Panc1 (cell line): ENCODE results near the gene BMP2K. TPM values are rescaled to one million over a fixed set of nuclear protein-coding genes. Genes with fewer than 3 reads are reported as not detected.

ENCODE experiments used
- ATAC-seq: fragments of 200-7000 bp; cut with Tn5 transposase; 2 replicates; pipeline ENCODE4 v1.9.1; 2020; ENCODE audit warnings: mild to moderate bottlenecking, moderate library complexity
- BruUV-seq: library from RNA; stranded (reverse); fragments of 400-500 nt; replicated peaks from 2 replicates; lab custom pipeline; 2021; lab: Mats Ljungman, UMichigan
- CTCF ChIA-PET: fragments of 300-600 bp; sonication (Branson Sonifier 250); formaldehyde crosslinking; loops from one replicate; lab custom pipeline; 2022; ENCODE audit warnings: antibody characterized with exemption; lab: Charles Lee
- POLR2A ChIA-PET: fragments of 300-600 bp; sonication (Branson Sonifier 250); formaldehyde crosslinking; loops from one replicate; lab custom pipeline; 2022; ENCODE audit warnings: antibody characterized with exemption; lab: Charles Lee
- DNase-seq: peaks from one replicate; pipeline ENCODE4 v3.0.0-alpha.2; 2010; ENCODE audit warnings: low read depth, low spot score
- H3K27ac ChIP-seq: 2 replicates; pipeline ENCODE4 v1.5.1; 2011; ENCODE audit warnings: mild to moderate bottlenecking, low read length, inconsistent platforms
- H3K27me3 ChIP-seq: fragments of 200-500 bp; sonication (Bioruptor generic); 2 replicates; pipeline ENCODE4 v1.6.0; 2014; ENCODE audit warnings: low read length, inconsistent platforms; ENCODE audit not compliant: control insufficient read depth, insufficient read depth
- H3K36me3 ChIP-seq: fragments of 200-500 bp; sonication (Bioruptor generic); 2 replicates; pipeline ENCODE4 v1.5.1; 2014; ENCODE audit warnings: inconsistent platforms, mild to moderate bottlenecking, low read length, moderate library complexity; ENCODE audit not compliant: control insufficient read depth, insufficient read depth
- H3K4me1 ChIP-seq: 2 replicates; pipeline ENCODE4 v1.5.1; 2011; ENCODE audit warnings: inconsistent platforms, mild to moderate bottlenecking, low read length, moderate library complexity; ENCODE audit not compliant: control insufficient read depth, insufficient read depth
- H3K4me3 ChIP-seq, 2 experiments: 2 replicates each; pipeline ENCODE4 v1.5.1; 2011 to 2012; ENCODE audit warnings: low read depth in 2 of 2, low read length in 2 of 2, mild to moderate bottlenecking in 2 of 2, inconsistent platforms in 1 of 2, moderate library complexity in 1 of 2
- H3K9me3 ChIP-seq: fragments of 200-500 bp; sonication (Bioruptor generic); 2 replicates; pipeline ENCODE4 v1.5.1; 2014; ENCODE audit warnings: low read depth, mild to moderate bottlenecking, inconsistent platforms, low read length, moderate library complexity; ENCODE audit not compliant: control insufficient read depth, insufficient read depth
- CTCF ChIP-seq: fragments of 450-650 bp; IDR thresholded peaks from 2 replicates; pipeline ENCODE4 v1.5.1; 2017; ENCODE audit warnings: mild to moderate bottlenecking
- POLR2AphosphoS5 ChIP-seq: IDR thresholded peaks from 2 replicates; pipeline ENCODE4 v1.6.1; 2012; ENCODE audit warnings: mild to moderate bottlenecking, low read depth, low read length, moderate library complexity
- REST ChIP-seq, 2 experiments: IDR thresholded peaks; 2 replicates each; pipeline ENCODE4 v1.6.1; 2011 to 2012; ENCODE audit warnings: low read depth in 2 of 2, control low read depth in 1 of 2, low read length in 1 of 2, mild to moderate bottlenecking in 1 of 2, moderate library complexity in 1 of 2; ENCODE audit not compliant: insufficient read depth in 1 of 2
- SIN3A ChIP-seq: IDR thresholded peaks from 2 replicates; pipeline ENCODE4 v1.6.1; 2012; ENCODE audit warnings: low read depth, mild to moderate bottlenecking, low read length, moderate library complexity, borderline replicate concordance; ENCODE audit not compliant: insufficient read depth
- TCF7L2 ChIP-seq: IDR thresholded peaks from 2 replicates; pipeline ENCODE4 v1.6.1; 2011; ENCODE audit warnings: mild to moderate bottlenecking, low read depth, low read length, inconsistent platforms
- in situ Hi-C: cut with HindIII; loops from 2 replicates; pipeline ENCODE4 v1.10.0; 2016; ENCODE audit warnings: low sequenced_read_pairs, low pct_unique_long_range_greater_than_20kb
- intact Hi-C: fragments of 100-400 bp; cut with micrococcal nuclease; formaldehyde crosslinking; loops from one replicate; pipeline ENCODE4 v1.10.0; 2022; ENCODE audit not compliant: unreplicated experiment
- total RNA-seq: library from RNA; stranded (reverse); gene quantifications from one replicate; pipeline ENCODE4 v1.2.1, GENCODE V29; 2021; ENCODE audit not compliant: unreplicated experiment

The BMP2K gene
- total RNA-seq, 1 experiment from 2014 or later = 23.3 TPM

- ATAC-seq = no peak
- TF ChIP-seq REST (IDR thresholded peaks at IDR 0.05; ENCODE audit: insufficient read depth in 1 of 2, low read depth in 2 of 2, low read length in 1 of 2) = no peak
- TF ChIP-seq CTCF = no peak
- TF ChIP-seq SIN3A = no peak
- no peak for TF ChIP-seq TCF7L2
- no peak for TF ChIP-seq POLR2AphosphoS5
- DNase-seq = no peak
- H3K4me1 ChIP-seq = no peaks in the 10 kb centered on the region; the same call in 1 of the 2 replicates
- H3K27ac ChIP-seq = peak overlapping the region; percentile 71
- H3K27me3 ChIP-seq = no peaks in the 10 kb centered on the region
- in situ Hi-C loops (no loop called here), intact Hi-C loops (no loop called here)
- H3K36me3 ChIP-seq = no peaks in the 10 kb centered on the region
- TSS peak; percentile 80 for BruUV-seq
- H3K9me3 ChIP-seq = no peaks in the 10 kb centered on the region
- peak overlapping the region; percentile 67 to 71 for H3K4me3 ChIP-seq
- ChIA-PET CTCF (no interaction called here), POLR2A (interaction anchor here (0.6 kb wide), 1 partner anchor 1384 kb away, joined by 4 read pairs; no protein-coding TSS in a partner anchor)
These were observed 162.3 kb downstream of the BMP2K start for GRCh38 chr4:78938474-78938867.

GRCh38 chr4:78938868-78939666 lies 162.9 kb downstream of the BMP2K start, which contains the start of gene PAQR3:
Gene PAQR3, minus strand, starts transcription at chr4:78939438. Its CDS starts 214 bp downstream, at chr4:78939224.
- Histone ChIP-seq H3K4me1 (no peaks in the 10 kb centered on the region; the same call in 1 of the 2 replicates), H3K36me3 (no peaks in the 10 kb centered on the region), H3K4me3 (peak within 1 kb of the TSS; percentile 67 to 71), H3K27me3 (no peaks in the 10 kb centered on the region), H3K9me3 (no peaks in the 10 kb centered on the region), H3K27ac (peak within 1 kb of the TSS; percentile 83)
- ChIA-PET POLR2A (interaction anchor here (0.6 kb wide), 2 partner anchors 892 to 1384 kb away, joined by 4 to 10 read pairs; no protein-coding TSS in a partner anchor), CTCF (no interaction called here)
- intact Hi-C loops = no loop called here
- in situ Hi-C loops = no loop called here
- DNase-seq (no peak), ATAC-seq (peak; percentile 100)
- TF ChIP-seq POLR2AphosphoS5 (peak; percentile 59; the same call in 1 of the 2 replicates), SIN3A (peak; percentile 81; the same call in 1 of the 2 replicates), REST (IDR thresholded peaks at IDR 0.05; ENCODE audit: insufficient read depth in 1 of 2, low read depth in 2 of 2, low read length in 1 of 2) (no peak), CTCF (no peak), TCF7L2 (no peak)
- BruUV-seq = no TSS peak
